HepG2 (cell line): ENCODE results near the gene TDRD10. TPM values are rescaled to one million over a fixed set of nuclear protein-coding genes. Genes with fewer than 3 reads are reported as not detected.

Source experiments
- ATAC-seq: fragments of 200-7000 bp; cut with Tn5 transposase; 3 replicates; pipeline ENCODE4 v1.9.1; 2020; ENCODE audit warnings: mild to moderate bottlenecking, moderate library complexity
- BruUV-seq: library from RNA; stranded (reverse); fragments of 400-500 nt; replicated peaks from 2 replicates; lab custom pipeline; 2021; lab: Mats Ljungman, UMichigan
- CTCF ChIA-PET: fragments of 300-600 bp; formaldehyde crosslinking; extraction: SDS; loops from one replicate; lab custom pipeline; 2021; ENCODE audit warnings: low total read pairs, inconsistent platforms, low intra/inter-chr PET ratio; lab: Yijun Ruan, JAX
- POLR2A ChIA-PET: fragments of 350-600 bp; sonication (Branson Sonifier 250); formaldehyde crosslinking; loops from one replicate; lab custom pipeline; 2020; ENCODE audit warnings: antibody characterized with exemption, inconsistent platforms; lab: Yijun Ruan, JAX
- DNase-seq: peaks from one replicate; pipeline ENCODE4 v3.0.0-alpha.2; 2015; ENCODE audit warnings: low spot score
- FAIRE-seq: peaks from 3 replicates; lab custom pipeline; 2011; peaks lifted over from hg19 to GRCh38; lab: Jason Lieb, UNC
- H2AFZ ChIP-seq: one replicate; pipeline ENCODE4 v1.6.1; 2011; ENCODE audit warnings: low read length, inconsistent platforms
- H3K27ac ChIP-seq: fragments of 300-600 bp; 3 replicates; pipeline ENCODE4 v1.8.0; 2011; ENCODE audit warnings: mixed run types, mild to moderate bottlenecking, mixed read lengths, low read length, inconsistent platforms; ENCODE audit not compliant: insufficient read depth; ENCODE audit errors: extremely low read length
- H3K27me3 ChIP-seq, 2 experiments: fragments of 200-600 bp in 1 of 2; 2 replicates in 1 of 2; 3 replicates in 1 of 2; pipeline versions ENCODE4 v1.6.0 to v1.8.0; 2011; ENCODE audit warnings: low read length in 2 of 2, mild to moderate bottlenecking in 2 of 2, moderate library complexity in 2 of 2, inconsistent platforms in 1 of 2; ENCODE audit not compliant: insufficient read depth in 2 of 2, control insufficient read depth in 1 of 2
- H3K36me3 ChIP-seq, 2 experiments: fragments of 200-600 bp in 1 of 2; replicated peaks in 1 of 2; 2 replicates in 1 of 2; 3 replicates in 1 of 2; pipeline versions ENCODE4 v1.5.1 to v1.8.0; 2011; ENCODE audit warnings: low read length in 2 of 2, inconsistent platforms in 1 of 2; ENCODE audit not compliant: insufficient read depth in 2 of 2, control insufficient read depth in 1 of 2
- H3K4me1 ChIP-seq: 2 replicates; pipeline ENCODE4 v1.5.1; 2012; ENCODE audit warnings: low read length, inconsistent platforms; ENCODE audit not compliant: insufficient read depth
- H3K4me2 ChIP-seq: 2 replicates; pipeline ENCODE4 v1.6.0; 2011; ENCODE audit warnings: low read depth, low read length, inconsistent platforms
- H3K4me3 ChIP-seq, 3 experiments: fragments of 200-600 bp in 1 of 3; sonication (generic), shearing (Covaris generic) in 1 of 3; replicated peaks in 1 of 3; 2 replicates each; pipeline ENCODE4 v1.5.1; 2011 to 2016; ENCODE audit warnings: low read length in 3 of 3, inconsistent platforms in 2 of 3, low read depth in 2 of 3, mild to moderate bottlenecking in 2 of 3, control low read depth in 1 of 3, mixed read lengths in 1 of 3; ENCODE audit not compliant: insufficient read depth in 1 of 3
- H3K79me2 ChIP-seq: one replicate; pipeline ENCODE4 v1.6.1; 2011; ENCODE audit warnings: low read length, inconsistent platforms; ENCODE audit not compliant: insufficient read depth
- H3K9ac ChIP-seq: 2 replicates; pipeline ENCODE4 v1.6.0; 2011; ENCODE audit warnings: mild to moderate bottlenecking, low read depth, low read length, inconsistent platforms; ENCODE audit not compliant: insufficient read depth
- H3K9me3 ChIP-seq: 2 replicates; pipeline ENCODE4 v1.5.1; 2012; ENCODE audit warnings: mild to moderate bottlenecking, low read length
- H4K20me1 ChIP-seq: 2 replicates; pipeline ENCODE4 v1.6.0; 2011; ENCODE audit warnings: inconsistent platforms, mild to moderate bottlenecking, low read length, moderate library complexity; ENCODE audit not compliant: insufficient read depth
- ATF3 ChIP-seq: sonication (generic); formaldehyde crosslinking; IDR thresholded peaks from 2 replicates; pipeline ENCODE4 v1.4.0; 2020; ENCODE audit warnings: missing genetic modification reagents
- CTCF ChIP-seq: sonication (generic); formaldehyde crosslinking; IDR thresholded peaks from 2 replicates; pipeline ENCODE4 v1.5.0; 2020; ENCODE audit warnings: mild to moderate bottlenecking, missing genetic modification reagents, moderate library complexity
- DR1 ChIP-seq: sonication (generic); formaldehyde crosslinking; IDR thresholded peaks from 2 replicates; pipeline ENCODE4 v1.8.0; 2021; ENCODE audit warnings: mild to moderate bottlenecking, missing genetic modification reagents, inconsistent platforms
- ERF ChIP-seq: IDR thresholded peaks from 2 replicates; pipeline ENCODE4 v1.6.1; 2018; ENCODE audit warnings: missing biosample characterization, missing genetic modification reagents
- GATAD2A ChIP-seq: IDR thresholded peaks from 2 replicates; pipeline ENCODE4 v1.6.1; 2016
- HMGXB4 ChIP-seq, 2 experiments: sonication (generic) in 1 of 2; formaldehyde crosslinking in 1 of 2; IDR thresholded peaks; 2 replicates each; pipeline versions ENCODE4 v1.4.0 to v1.6.1; 2018 to 2020; ENCODE audit warnings: missing genetic modification reagents in 2 of 2, borderline replicate concordance in 1 of 2, low read depth in 1 of 2, mild to moderate bottlenecking in 1 of 2, missing biosample characterization in 1 of 2
- NR2F6 ChIP-seq, 2 experiments: IDR thresholded peaks; 2 replicates each; pipeline ENCODE4 v1.6.1; 2016; ENCODE audit warnings: antibody characterized with exemption in 1 of 2, mild to moderate bottlenecking in 1 of 2
- PITX1 ChIP-seq: sonication (generic); formaldehyde crosslinking; IDR thresholded peaks from 2 replicates; pipeline ENCODE4 v1.5.1; 2020; ENCODE audit warnings: mild to moderate bottlenecking, missing genetic modification reagents
- RAD21 ChIP-seq: fragments of 450-650 bp; formaldehyde crosslinking; IDR thresholded peaks from 2 replicates; pipeline ENCODE4 v1.5.0; 2020; ENCODE audit warnings: mild to moderate bottlenecking
- SAP130 ChIP-seq: IDR thresholded peaks from 2 replicates; pipeline ENCODE4 v1.6.1; 2016; ENCODE audit warnings: low read depth
- STAG1 ChIP-seq: sonication (generic); formaldehyde crosslinking; IDR thresholded peaks from 2 replicates; pipeline ENCODE4 v1.4.0; 2020; ENCODE audit warnings: missing genetic modification reagents
- XRCC5 ChIP-seq: fragments of 200-400 bp; formaldehyde crosslinking; optimal IDR thresholded peaks from 2 replicates; pipeline ENCODE3; 2017; ENCODE audit warnings: mild to moderate bottlenecking, low read length
- ZBTB20 ChIP-seq: sonication (generic); formaldehyde crosslinking; IDR thresholded peaks from 2 replicates; pipeline ENCODE4 v1.8.1; 2023; ENCODE audit warnings: missing genetic modification reagents, low read depth, mild to moderate bottlenecking, borderline replicate concordance
- ZNF296 ChIP-seq: sonication (generic); formaldehyde crosslinking; conservative IDR thresholded peaks from 2 replicates; pipeline ENCODE4 v1.5.0; 2020; ENCODE audit warnings: mild to moderate bottlenecking, missing genetic modification reagents
- ZNF382 ChIP-seq: sonication (generic); formaldehyde crosslinking; IDR thresholded peaks from 2 replicates; pipeline ENCODE4 v1.5.0; 2020; ENCODE audit warnings: missing genetic modification reagents, mild to moderate bottlenecking, borderline replicate concordance
- ZNF670 ChIP-seq: sonication (generic); formaldehyde crosslinking; IDR thresholded peaks from 2 replicates; pipeline ENCODE4 v1.8.0; 2022; ENCODE audit warnings: mild to moderate bottlenecking, missing genetic modification reagents, borderline replicate concordance
- ZNF788 ChIP-seq: sonication (generic); formaldehyde crosslinking; IDR thresholded peaks from 2 replicates; pipeline ENCODE4 v1.5.0; 2020; ENCODE audit warnings: mild to moderate bottlenecking, missing genetic modification reagents, borderline replicate concordance
- ZNF839 ChIP-seq: sonication (generic); formaldehyde crosslinking; IDR thresholded peaks from 2 replicates; pipeline ENCODE4 v1.4.0; 2020; ENCODE audit warnings: missing genetic modification reagents, mild to moderate bottlenecking, borderline replicate concordance
- ZSCAN25 ChIP-seq: sonication (generic); formaldehyde crosslinking; IDR thresholded peaks from 2 replicates; pipeline ENCODE4 v1.8.0; 2022; ENCODE audit warnings: mild to moderate bottlenecking, missing genetic modification reagents
- WGBS: methylation state at CpG from one replicate; pipeline ENCODE4 v1.1.6; 2017; ENCODE audit warnings: low lambda C conversion rate; 5-methylcytosine and 5-hydroxymethylcytosine counted together
- in situ Hi-C: cut with HindIII; loops from 2 replicates; pipeline ENCODE4 v1.10.0; 2017; ENCODE audit warnings: low pct_unique_long_range_greater_than_20kb; ENCODE audit not compliant: extremely low pct_ligation_motif_present
- intact Hi-C: fragments of 100-400 bp; cut with micrococcal nuclease; formaldehyde crosslinking; loops from one replicate; pipeline ENCODE4 v1.10.0; 2022; ENCODE audit not compliant: unreplicated experiment
- polyA plus RNA-seq, 8 experiments: library from polyadenylated mRNA; depleted of rRNA in 3 of 8; stranded (reverse) in 7 of 8; unstranded in 1 of 8; fragments of >200 nt; fragmentation: Illumina TruSeq in 4 of 8; extraction: Trizol in 4 of 8; gene quantifications; 2 replicates each; pipeline versions ENCODE4 v1.2.1 to v1.2.3, GENCODE V29; 2011 to 2016; ENCODE audit warnings: low read depth in 4 of 8, missing spikeins in 1 of 8, mixed read lengths in 1 of 8; ENCODE audit not compliant: insufficient read depth in 1 of 8
- total RNA-seq, 5 experiments: library from RNA; depleted of rRNA; stranded (reverse); fragments of >200 nt; fragmentation: Illumina TruSeq; extraction: Trizol; gene quantifications; 2 replicates each; pipeline ENCODE4 v1.2.3, GENCODE V29; 2016; ENCODE audit warnings: low read depth in 1 of 5

Gene TDRD10
- total and polyA plus RNA-seq, 2 of the 13 experiments (the other 11 are each of a cell fraction or from before 2014, with no cell fraction given), result not detected

- no peaks in the 10 kb centered on the region for H3K79me2 ChIP-seq
- H4K20me1 ChIP-seq, result no peaks in the 10 kb centered on the region
- H3K27me3 ChIP-seq, result peaks cover 0 to 21% of the 10 kb centered on the region in 2 experiments; a peak in 3 of 5 replicates
- peaks cover 27% of the 10 kb centered on the region for H3K4me1 ChIP-seq
- peak overlapping the region; percentile 66 for H3K4me2 ChIP-seq
- POLR2A ChIA-PET, result interaction anchor here (0.8 to 1.5 kb wide), 3 partner anchors 10 to 67 kb away, joined by 3 to 6 read pairs (median 4); no protein-coding TSS in a partner anchor
- in situ Hi-C loops (loop anchor here (5.0 kb wide), 1 partner anchor 59 kb away; no protein-coding TSS in a partner anchor), intact Hi-C loops (loop anchor here (1.0 kb wide), 2 partner anchors 12 to 66 kb away; no protein-coding TSS in a partner anchor)
- ATAC-seq (peak; percentile 93), FAIRE-seq (peak; percentile 69), DNase-seq (peak; percentile 72)
- BruUV-seq, result no TSS peak
- H3K36me3 ChIP-seq, result peaks cover 8 to 26% of the 10 kb centered on the region in 2 experiments; a peak in 4 of 5 replicates
- CTCF ChIA-PET, result interaction anchor here (1.8 to 1.9 kb wide), 2 partner anchors 12 to 67 kb away, joined by 14 to 22 read pairs; no protein-coding TSS in a partner anchor
- H3K9me3 ChIP-seq, result no peaks in the 10 kb centered on the region
- 52% methylated on average over 13 of the region's 13 CpGs for WGBS
- no peak overlapping the region for H3K4me3 ChIP-seq
- no peak overlapping the region for H3K9ac ChIP-seq
- H2AFZ ChIP-seq, result no peak overlapping the region
- no peak overlapping the region for H3K27ac ChIP-seq
- TF ChIP-seq ZSCAN25 (no peak), ERF (CRISPR knock-in tag) (no peak), RAD21 (peak; percentile 86), STAG1 (CRISPR knock-in tag) (peak; percentile 84), HMGXB4 (CRISPR knock-in tag; IDR thresholded peaks at IDR 0.05; ENCODE audit: borderline replicate concordance in 1 of 2, low read depth in 1 of 2) (0 out of 4 replicates have a peak, but pooled peaks of 1 of the 2 experiments have one; percentile 26), ZNF788 (CRISPR knock-in tag) (no peak), DR1 (CRISPR knock-in tag) (no peak), SAP130 (peak; percentile 41), ZNF670 (no peak), CTCF (peak; percentile 88), GATAD2A (CRISPR knock-in tag) (peak; percentile 17; the same call in 1 of the 2 replicates), ZNF296 (CRISPR knock-in tag) (no peak), PITX1 (CRISPR knock-in tag) (0 out of 2 replicates have a peak, but pooled peaks have one; percentile 15), XRCC5 (peak; percentile 24), ZNF839 (CRISPR knock-in tag) (no peak), ATF3 (CRISPR knock-in tag) (no peak), ZBTB20 (CRISPR knock-in tag) (0 out of 2 replicates have a peak, but pooled peaks have one; percentile 54), ZNF382 (CRISPR knock-in tag) (no peak), NR2F6 (IDR thresholded peaks at IDR 0.05) (no peak), NR2F6 (CRISPR knock-in tag; IDR thresholded peaks at IDR 0.05) (peak; percentile 22; the same call in 1 of the 2 replicates)
Observed at GRCh38 chr1:154546264-154547063, 44.4 kb downstream of the TDRD10 start.
